Stimulated activated CD8-positive, alpha-beta memory T cell treated with anti-CD3 and anti-CD28 coated beads, Interleukin-7, amount 100 ng/mL, for 48 hours (primary cell): ENCODE results near the gene KRT2.

Experiments
- DNase-seq, 2 donors: peaks; one replicate each; pipeline ENCODE4 v3.0.0-alpha.2; 2020; ENCODE audit warnings: low read depth in 1 of 2; ENCODE audit errors: extremely low read depth in 1 of 2

KRT2 gene

DNA sequence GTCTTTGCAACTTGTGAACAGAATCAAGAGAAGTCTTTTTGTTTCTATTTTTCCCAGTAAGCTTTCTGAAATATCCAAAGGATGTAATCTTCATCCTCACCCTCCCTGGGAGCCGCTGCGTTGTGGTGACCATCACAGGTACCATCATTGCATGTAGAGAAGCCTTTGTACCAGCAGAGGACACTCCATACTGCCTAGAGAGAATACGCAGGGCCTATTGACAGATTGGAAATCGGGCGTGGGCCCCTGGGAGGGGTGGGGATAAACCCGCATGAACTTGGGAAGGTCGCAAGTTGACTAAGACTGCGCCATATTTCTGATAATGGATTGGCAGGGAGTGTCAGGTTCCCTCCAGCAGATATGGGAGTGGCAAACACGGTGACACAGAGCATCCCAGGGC is 15.5 kb upstream of the KRT2 start:
- no peak for DNase-seq

DNA sequence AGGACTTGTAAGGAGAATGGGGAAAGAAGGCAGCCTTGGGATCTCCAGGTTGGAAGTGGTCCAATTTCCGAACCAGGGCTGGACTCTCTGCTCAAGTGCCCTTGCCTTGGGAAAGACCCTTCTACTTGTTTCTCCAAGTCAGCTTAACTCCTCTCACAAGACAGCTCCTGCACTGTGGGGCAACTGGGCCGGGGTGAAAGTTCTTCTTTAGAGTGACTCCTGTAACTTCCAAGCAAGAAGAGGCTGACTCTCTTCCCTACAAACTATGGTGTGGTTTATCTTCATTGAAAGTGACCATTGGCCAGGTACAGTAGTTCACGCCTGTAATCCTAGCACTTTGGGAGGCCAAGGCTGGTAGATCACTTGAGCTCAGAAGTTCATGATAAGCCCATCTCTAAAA is 14.5 kb upstream of the KRT2 start:
- no peak for DNase-seq

DNA sequence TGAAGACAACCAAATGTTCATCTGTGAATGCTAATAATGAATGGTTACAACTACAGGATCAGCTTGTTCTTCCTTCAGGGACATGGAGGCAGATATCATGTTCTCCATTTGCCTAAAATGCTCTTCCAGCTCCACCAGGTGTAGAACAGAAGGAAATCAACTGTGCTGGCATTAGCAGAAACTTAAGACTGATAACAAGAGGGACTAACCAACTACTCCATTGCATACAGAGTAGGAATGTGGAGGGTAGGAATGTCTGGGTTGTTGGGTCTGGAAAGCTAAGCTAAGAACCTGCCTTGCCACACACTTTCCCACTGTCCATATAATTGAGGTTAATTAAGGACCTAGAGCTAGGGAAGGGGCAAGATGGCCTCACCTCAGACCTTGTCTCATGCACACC is 11.4 kb upstream of the KRT2 start:
- DNase-seq = no peak

- no peak for DNase-seq
Measured at GRCh38 chr12:52662918-52663229, 10.9 kb upstream of the KRT2 start.

DNA sequence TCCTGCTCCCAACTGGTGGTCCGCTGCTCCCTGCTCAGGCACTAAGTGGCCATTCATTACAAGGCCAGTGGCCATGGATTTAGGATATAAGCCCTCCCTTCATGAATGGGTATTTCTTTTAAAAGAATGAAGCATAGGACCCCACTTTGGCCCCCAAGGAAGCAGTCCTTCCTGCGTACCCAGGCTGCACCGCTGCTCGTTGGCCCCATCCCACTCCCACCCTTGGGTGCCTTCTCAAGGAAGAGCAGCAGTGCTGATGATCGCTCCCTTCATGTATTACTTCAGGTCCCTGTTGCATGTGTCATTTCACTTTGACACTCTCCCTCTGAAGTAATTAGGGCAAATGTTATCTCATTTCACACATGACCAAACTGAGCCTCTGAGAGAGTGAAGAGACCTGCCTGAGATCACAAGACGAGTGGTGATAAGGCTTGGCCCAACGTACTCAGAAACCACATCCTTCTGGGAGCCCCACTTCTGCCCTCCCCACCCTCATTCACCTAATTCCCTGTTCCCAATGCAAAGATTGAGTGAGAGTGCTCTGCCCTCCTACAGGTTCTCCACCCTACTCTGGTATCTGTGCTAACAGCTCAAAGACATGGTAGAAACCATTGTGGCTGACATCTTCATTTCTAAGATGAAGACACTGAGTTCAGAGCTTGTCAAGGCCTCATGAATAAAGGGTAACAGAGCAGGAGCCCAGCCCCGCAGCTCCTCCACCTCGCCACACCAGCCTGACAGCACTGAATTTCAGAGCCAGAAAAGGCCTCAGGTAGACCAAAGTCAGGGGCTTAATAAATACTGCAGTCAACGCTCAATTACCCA is 10.3 kb upstream of the KRT2 start:
- no peak for DNase-seq

- no peak for DNase-seq
Measured at GRCh38 chr12:52661668-52662067, 9.7 kb upstream of the KRT2 start.

- DNase-seq = no peak
Measured at GRCh38 chr12:52660934-52661499, 9.0 kb upstream of the KRT2 start.

DNA sequence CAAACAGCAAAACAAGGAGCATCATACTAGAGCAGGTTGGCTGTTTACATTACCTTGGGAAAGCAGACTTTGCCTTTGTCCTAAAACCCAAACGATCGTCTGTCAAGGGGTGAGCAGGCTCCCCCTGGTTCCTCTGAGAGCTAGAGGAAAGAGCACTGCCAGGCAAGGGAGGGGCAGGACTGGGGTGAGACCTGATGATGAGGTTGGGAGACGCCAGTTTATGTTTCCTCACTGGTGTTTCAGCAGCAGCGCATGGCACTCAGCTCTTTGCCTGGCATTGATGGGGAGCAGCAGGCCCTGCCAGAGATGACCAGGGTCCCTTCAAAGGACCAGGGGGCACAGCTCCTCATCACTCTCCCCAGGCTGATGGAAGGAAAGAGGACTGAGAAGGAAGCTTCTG is 7.9 kb upstream of the KRT2 start:
- DNase-seq = no peak

DNA sequence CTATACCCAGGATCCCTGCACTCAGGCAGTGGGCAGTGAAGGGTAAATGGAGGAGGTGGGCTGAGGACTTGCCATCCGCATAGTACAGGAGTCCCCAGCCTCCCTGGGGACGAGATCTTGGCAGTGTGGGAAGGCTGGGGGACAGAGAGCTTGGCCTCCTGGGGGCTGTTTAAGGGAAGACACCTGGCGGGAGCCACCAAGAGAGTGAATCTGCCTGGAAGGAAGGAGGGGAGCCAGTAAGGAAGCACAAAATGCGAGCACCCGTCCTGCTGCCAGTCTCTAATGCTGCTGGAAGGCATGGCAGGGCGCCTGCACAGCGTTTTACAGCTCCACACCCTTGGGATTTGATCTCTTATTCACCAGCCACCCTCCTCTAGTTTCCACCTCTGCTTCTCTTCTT is 7.4 kb upstream of the KRT2 start:
- no peak for DNase-seq

DNA sequence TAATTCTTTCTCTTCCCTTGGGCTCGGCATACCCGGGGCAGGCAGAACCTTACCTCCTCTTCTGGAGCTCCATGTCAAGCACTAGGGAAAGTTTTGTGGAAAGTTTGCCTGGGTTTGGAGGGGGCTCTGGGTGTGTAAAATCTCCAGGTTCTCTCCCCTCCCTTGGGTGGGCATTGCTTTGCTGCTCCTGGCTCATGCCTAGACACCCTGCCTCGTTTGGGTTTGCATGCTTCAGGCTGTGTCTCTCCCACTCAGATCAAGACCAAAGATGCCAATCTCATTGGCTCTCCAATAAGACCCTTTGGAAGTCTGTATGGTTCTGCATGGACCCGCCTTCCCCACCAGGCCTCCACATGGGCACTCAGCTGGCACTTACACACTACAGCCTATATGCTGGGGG is 6.2 kb upstream of the KRT2 start:
- DNase-seq = no peak

- DNase-seq = no peak
Measured at GRCh38 chr12:52657250-52657902, 5.4 kb upstream of the KRT2 start.

- DNase-seq = no peak
Measured at GRCh38 chr12:52656616-52657015, 4.6 kb upstream of the KRT2 start.

DNA sequence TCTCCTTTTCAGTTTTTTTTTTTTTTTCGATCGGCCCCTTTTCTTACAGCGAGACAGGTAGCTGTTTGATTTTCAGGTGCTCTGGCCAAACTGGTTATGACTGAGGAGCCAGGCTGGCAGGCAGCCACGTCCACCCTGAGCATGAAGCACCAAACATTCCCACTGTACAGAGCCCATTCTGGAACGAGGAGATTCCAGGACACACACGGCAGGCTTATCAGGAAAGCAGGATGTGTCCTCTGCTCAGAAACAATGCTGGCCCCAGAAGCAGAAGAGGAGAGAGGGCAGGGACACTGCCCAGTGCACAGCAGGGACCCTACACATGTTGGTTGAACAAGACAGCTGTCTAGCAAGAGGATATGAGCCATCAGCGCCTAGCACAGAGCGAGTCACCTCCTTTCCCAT is 3.7 kb upstream of the KRT2 start:
- DNase-seq = no peak

DNA sequence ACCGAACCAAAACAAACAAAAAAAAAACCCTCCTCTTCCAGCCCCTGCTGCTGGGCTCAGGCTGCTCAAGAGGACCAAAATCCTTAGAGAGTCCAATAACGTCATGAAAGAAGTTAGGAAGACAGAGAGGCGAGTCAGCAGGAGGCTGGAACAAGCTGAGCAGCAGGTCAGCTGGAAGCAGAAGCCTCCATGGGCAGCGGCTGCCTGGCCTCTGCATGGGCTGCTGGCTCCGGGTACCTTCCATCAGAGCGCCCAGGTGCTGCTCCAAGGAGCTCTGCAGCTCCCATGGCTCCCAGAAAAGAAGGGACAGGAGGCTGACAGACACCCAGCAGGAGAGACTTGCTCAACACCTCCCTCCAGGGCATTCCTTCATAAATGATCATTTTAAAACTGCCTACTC is 3.2 kb upstream of the KRT2 start:
- no peak for DNase-seq

DNA sequence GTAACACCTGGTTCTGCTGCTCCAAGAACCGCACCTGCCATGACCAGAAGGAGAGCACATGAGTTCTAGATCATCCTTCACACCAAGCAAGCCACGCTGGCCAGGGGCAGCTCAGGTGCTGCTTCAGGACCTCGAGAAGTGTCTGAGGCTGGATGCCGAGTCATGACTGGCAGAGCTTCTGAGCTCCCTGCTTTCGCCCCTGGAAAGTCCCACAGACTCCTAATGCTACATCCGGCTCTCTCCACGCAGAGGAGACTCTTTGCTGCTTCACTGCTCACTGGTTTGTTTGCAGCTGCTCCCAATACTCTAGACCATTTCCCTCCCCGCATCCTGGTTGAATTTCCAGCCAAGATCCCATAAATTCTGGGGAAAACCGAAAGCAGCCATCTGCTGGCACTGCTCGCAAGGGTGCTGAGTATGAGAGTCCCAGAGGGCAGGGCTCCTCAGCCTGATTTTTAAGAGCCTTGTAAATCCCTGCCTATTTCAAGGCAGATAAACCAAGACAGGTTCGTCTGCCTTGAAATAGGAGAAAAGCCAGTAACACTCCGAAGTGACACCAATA is 1.4 kb downstream of the KRT2 start:
- no peak for DNase-seq

GRCh38 chr12:52649066-52649465 is 2.9 kb downstream of the KRT2 start:
- no peak for DNase-seq

DNA sequence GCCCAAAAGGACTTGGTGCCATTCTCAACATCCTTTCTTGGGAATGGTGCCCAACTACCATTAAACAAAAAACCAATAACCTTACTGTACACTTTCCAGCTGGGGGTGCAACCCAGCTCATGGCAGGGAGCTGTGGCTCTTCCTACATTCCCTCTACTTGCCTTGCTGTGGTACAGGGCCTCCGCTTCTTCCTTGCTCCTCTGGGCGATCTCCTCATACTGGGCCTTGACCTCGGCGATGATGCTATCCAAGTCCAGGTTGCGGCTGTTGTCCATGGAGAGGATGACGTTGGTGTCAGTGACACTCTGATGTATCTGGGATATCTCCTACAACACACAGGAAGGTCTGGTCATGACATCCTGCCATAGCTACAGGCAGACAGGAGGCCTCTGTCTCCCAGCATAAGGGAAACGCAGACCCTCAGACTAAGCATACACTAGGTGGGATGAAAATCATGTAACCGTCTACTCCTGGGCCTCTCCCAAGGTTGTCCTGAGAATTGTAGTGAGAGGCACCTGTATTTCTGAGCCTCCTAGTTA is 3.9 kb downstream of the KRT2 start:
- DNase-seq = no peak

DNA sequence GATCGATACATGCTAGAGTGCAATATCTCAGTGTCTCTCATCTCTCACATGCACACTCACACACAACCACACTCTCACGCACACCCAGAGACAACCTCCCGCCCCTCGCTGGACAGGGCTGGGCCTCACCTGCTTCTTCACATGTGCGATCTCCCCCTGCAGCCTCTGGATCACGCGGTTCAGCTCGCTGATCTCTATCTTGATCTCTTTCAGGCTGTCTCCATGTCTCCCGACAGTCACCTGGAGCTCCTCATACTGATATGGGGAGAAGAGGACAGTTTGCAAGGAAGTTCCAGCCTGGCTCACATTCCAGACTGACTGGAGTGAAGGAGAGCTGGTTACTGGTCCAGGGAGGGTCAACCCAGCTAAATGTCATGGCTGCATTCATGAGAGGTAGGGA is 4.4 kb downstream of the KRT2 start:
- no peak for DNase-seq

DNA sequence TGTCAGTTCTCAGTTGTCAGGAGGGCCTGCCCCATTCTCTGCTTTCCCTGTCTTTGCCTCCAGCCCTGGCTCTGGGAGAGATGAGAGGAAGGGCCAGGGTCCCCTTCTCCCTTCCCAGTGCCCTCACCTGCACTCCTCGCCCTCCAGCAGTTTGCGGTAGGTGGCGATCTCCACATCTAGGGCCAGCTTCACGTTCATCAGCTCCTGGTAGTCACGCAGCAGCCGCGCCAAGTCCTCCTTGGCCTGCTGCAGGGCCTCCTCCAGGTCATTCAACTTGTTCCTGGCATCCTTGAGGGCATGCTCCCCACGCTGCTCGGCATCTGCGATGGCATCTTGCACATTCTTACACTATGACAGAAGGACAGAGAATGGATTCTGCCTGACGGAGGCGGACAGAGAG is 5.4 kb downstream of the KRT2 start:
- DNase-seq = no peak

DNA sequence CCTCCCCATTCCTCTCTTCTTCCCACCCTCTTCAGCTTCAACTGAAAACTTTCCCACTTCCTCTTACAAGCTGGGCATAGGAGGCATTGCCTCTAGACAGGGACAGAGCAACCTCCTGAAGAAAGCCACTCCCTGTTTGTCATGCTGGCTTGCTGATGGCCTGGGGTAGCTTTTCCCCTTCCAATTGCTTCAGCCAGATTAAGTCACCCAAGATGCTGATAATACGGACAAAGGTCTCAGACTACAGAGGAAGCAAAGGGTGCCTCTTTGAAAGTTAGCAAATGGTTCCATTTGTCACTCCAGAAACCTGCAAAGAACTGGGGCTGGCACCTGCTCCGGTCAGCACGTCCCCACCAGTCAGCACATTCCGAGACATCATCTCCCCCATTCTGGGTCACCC is 6.0 kb downstream of the KRT2 start:
- DNase-seq = no peak

GRCh38 chr12:52645120-52645761 is 6.8 kb downstream of the KRT2 start:
- DNase-seq = peak in 1 of 2 donors; percentile 16

- no peak for DNase-seq
Measured at GRCh38 chr12:52644078-52644415, 8.0 kb downstream of the KRT2 start.
